ENCODE results near the gene CIITA.

DNA sequence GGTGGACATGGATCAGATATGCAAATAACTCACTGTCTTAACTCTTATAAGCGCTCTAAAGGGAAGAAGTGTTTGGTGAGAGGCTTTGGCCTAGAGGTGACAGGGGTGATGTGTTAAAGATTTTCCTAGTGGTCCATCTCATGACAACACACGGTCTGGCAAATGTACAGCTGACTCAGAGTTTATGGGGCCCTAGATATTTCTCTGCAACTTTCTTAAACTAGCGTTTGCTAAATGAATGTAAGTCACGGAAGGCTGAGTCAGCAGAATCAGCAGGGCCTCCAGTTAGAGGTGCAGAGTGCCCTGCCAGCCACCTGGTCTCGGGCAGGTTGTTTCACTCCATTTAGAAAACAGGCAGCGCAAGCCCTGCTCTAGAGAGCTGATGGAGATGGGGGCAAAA is 107.5 kb downstream of the CIITA start:
- TF ChIP-seq, protein P1, sequence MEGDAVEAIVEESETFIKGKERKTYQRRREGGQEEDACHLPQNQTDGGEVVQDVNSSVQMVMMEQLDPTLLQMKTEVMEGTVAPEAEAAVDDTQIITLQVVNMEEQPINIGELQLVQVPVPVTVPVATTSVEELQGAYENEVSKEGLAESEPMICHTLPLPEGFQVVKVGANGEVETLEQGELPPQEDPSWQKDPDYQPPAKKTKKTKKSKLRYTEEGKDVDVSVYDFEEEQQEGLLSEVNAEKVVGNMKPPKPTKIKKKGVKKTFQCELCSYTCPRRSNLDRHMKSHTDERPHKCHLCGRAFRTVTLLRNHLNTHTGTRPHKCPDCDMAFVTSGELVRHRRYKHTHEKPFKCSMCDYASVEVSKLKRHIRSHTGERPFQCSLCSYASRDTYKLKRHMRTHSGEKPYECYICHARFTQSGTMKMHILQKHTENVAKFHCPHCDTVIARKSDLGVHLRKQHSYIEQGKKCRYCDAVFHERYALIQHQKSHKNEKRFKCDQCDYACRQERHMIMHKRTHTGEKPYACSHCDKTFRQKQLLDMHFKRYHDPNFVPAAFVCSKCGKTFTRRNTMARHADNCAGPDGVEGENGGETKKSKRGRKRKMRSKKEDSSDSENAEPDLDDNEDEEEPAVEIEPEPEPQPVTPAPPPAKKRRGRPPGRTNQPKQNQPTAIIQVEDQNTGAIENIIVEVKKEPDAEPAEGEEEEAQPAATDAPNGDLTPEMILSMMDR (IDR thresholded peaks at IDR 0.05), result no peak
- TF ChIP-seq POLR2A (IDR thresholded peaks at IDR 0.05) (no peak), POLR2AphosphoS5 (IDR thresholded peaks at IDR 0.05) (no peak)
